GM21529 (cell line): ENCODE data around the gene FRY.

Experiments
- ATAC-seq: cut with Tn5 transposase; IDR thresholded peaks from one replicate; pipeline ENCODE4 v1.9.1; 2021; ENCODE audit not compliant: unreplicated experiment

Gene FRY

DNA sequence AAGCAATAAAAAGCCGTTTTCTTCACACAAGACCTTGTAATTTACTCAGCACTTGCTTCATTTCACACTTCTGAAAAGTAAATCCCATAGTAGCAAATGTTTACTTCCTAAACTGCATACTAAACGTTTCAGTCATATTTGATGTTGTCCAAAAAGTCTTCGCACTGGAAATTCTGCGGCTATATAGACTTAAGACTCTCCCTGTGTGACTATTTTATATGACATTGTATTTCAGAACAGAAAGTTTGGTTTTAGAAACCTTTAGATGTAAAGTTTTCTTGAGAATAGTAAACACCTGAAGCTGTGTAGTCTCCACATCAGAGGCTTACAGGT is 254.0 kb downstream of the FRY start:
- no peak for ATAC-seq

DNA sequence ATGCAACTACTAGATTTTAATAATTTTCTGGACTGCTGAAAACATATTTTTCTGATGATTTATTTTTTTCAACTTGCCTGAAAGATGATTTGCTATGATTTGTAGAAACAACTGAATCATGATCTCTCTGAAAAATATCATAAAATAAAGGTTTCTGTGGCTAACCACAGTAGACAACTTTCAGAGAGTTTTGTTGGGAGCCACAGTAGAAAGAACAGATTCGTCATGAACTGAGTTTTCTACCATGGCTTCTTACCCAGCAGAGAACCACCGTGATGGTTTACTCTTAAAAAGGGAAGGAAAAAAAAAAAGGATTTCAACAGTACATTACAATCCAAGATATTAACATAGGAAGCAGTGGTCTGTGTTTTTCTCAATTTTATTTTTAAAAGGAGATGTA is 265.6 kb downstream of the FRY start:
- no peak for ATAC-seq

DNA sequence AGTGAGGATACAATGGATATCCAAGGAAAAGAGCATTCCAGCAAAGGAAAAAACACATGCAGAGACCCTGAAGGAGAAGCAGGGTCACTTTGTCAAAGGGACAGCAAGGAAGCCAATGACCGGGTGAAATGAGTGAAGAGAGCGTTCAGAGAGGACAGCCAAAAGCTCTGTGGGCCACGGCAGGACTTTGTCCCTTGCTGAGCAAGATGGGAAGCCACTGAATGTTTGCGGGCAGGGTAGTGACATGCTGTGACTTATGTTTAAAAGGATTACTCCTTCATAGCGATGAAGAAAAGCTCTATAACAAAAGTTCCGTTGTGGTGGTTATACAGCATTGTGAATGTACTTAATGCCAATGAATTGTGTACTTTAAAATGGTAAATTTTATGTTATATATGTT is 267.1 kb downstream of the FRY start:
- no peak for ATAC-seq

- no peak for ATAC-seq
Observed at GRCh38 chr13:32299893-32300292, 268.3 kb downstream of the FRY start.

DNA sequence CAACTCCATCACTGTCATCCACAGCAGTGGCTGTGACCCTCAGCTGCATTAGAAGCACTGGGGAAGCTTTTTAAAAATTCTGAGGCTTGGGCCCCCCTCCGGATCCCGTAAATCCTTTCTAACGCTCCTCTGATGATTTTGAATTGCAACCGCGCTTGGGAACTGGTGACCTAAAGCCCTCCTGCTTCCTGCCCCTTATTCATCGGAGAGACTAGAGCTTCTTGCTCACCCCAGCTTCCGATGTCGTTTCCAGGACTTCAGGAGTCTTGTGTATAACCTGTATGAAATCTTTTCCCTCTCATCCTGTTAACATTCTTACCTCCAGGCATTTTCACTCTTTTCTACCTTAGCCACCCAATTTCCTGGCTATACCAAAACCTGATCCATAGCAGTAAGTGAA is 268.8 kb downstream of the FRY start:
- no peak for ATAC-seq

DNA sequence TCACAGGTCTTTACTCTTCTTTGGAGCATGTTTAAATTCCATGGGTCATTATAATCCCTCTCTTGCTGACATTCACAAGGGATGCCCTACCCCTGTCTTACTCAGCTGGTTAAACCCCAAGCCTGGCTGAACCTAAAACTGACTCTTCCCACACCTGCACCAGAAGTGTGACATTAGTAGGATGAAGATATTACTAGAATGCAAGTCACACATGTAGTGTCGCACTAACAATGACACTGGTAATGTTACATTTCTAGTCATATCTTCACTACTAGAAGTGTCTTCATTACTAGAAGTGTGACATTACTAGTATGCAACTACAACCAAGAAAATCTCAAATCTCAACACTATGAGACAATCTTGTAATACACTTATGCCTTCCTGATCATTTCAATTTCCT is 269.3 kb downstream of the FRY start:
- ATAC-seq: no peak

DNA sequence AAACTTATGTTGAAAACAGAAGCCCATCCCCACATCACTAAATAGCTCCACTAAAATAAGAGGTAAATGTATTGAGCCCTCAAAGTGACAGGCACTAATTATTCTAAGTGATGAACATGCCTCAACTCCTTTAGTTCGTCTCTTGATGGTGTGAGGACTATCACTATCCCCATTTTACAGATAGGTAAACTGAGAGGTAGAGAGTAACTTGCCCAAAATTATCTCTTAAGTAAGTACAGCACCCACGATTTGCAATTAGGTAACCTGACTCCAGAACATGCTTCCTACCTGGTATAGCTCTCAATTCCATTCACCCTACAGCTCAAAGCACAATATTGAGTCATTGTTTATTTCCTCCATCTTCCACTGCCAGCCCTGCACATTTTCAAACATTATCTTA is 270.9 kb downstream of the FRY start:
- ATAC-seq: no peak

- no peak for ATAC-seq
Observed at GRCh38 chr13:32305646-32306045, 274.1 kb downstream of the FRY start.

DNA sequence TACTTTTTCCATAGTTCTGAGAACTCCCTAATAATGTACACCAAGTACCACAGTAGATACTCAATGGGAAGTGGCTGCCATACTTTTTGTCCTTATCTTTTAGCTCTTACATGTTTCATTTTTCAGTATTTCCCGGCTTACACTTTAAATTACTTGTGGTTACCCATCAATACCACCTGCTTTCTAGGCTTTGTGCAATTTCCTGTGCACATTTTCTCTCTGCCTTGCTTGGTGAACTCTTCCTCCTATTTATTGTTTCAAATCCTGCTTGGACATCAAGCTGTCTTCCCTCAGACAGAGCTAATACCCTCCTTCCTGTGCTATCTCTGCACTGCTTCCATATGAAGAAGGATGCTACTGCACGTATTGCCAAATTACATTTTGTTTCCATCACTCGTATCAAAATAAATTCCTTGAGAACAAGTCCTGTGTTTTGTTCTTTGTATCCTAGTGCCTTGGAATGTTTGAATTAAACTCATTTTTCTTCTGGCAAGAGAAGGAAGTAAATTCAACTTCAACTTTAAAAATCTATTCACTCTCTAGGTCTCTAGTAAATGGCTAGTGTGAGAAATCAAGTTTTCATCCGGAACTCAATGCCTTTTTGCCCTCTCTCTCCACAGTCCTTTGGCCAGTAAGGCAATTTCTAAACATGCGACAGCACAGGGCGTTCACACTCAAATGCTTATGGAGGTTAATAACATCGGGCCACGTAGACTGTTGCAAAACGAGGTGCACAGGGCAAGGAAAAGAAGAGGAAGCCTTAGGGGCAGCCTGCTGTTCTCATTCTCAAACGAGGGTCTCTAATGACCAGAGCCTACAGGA is 277.9 kb downstream of the FRY start:
- ATAC-seq: no peak

DNA sequence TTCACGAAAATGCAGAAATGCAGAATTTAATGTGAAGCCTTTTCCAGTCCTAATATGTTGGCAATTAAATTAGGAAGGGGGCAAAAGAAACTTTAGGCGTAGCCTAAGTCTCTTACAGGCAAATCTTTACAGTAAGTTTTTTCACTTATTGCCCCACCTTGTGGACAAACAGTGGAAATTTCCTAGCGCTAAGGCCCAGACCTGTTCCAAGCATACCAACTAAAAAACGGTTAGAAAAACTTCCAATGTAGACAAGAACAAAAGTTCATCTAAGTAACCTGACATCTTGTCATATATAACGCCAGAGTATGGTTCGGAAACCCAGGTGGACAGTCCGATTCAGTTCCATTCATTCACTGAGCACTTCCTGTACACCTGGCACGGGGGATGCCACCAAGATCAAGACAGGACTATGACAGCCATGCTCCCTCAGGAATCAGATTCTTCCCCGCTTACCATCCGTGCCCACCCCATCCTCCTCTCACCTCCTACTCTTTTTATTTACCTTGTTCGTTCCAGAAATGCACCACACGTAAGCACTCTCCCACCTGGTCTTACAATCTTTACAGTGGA is 278.6 kb downstream of the FRY start:
- ATAC-seq: peak; percentile 68

DNA sequence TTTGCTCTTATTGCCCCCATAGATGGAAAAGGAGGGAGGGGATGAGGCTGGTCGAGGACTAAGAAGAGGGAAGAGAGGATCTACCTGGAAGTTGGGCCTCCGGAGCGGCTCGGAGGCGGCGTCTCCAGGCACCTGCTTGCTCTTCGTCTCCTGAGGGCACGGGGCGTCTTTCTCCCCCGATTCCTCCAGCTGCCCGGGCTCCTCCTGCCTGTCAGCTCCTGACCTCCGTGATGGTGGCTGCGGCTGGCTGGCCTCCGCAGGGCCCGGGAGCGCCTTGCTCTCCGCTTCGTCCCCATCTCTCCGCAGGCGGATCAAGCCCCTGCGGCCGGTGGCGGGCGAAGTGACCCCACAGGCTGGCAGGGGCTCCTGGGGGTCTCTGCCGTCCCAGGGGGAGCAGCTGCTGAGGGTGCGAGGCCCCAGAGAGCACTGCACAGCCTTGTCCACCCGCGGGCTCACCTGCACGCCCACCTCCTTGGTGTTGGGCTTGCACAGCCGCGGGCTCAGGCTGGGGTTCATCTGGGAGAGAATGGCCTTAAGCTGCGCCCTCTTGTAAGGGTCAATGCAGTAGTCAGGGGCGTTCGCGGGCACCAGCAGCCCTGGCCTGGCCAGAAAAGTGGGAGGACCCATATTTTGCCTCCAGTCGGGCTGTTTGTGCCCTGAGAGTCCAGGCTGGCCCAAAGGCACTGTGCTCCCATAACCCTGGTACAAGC is 279.8 kb downstream of the FRY start:
- no peak for ATAC-seq

GRCh38 chr13:32314271-32315237 is 283.0 kb downstream of the FRY start:
- peak; percentile 11 for ATAC-seq

GRCh38 chr13:32315238-32316027 is 283.9 kb downstream of the FRY start, which contains the start of the genes BRCA2 and ZAR1L:
Gene BRCA2, plus strand, starts transcription at chr13:32315508. Its CDS starts 953 bp downstream, at chr13:32316461.
Gene ZAR1L, minus strand, starts transcription at chr13:32315363. Its CDS starts 3,438 bp downstream, at chr13:32311925.
- ATAC-seq: peak; percentile 95

- peak; percentile 52 for ATAC-seq
Observed at GRCh38 chr13:32316028-32316339, 284.4 kb downstream of the FRY start.

DNA sequence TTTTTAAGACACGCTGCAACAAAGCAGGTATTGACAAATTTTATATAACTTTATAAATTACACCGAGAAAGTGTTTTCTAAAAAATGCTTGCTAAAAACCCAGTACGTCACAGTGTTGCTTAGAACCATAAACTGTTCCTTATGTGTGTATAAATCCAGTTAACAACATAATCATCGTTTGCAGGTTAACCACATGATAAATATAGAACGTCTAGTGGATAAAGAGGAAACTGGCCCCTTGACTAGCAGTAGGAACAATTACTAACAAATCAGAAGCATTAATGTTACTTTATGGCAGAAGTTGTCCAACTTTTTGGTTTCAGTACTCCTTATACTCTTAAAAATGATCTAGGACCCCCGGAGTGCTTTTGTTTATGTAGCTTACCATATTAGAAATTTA is 284.9 kb downstream of the FRY start:
- ATAC-seq: no peak

DNA sequence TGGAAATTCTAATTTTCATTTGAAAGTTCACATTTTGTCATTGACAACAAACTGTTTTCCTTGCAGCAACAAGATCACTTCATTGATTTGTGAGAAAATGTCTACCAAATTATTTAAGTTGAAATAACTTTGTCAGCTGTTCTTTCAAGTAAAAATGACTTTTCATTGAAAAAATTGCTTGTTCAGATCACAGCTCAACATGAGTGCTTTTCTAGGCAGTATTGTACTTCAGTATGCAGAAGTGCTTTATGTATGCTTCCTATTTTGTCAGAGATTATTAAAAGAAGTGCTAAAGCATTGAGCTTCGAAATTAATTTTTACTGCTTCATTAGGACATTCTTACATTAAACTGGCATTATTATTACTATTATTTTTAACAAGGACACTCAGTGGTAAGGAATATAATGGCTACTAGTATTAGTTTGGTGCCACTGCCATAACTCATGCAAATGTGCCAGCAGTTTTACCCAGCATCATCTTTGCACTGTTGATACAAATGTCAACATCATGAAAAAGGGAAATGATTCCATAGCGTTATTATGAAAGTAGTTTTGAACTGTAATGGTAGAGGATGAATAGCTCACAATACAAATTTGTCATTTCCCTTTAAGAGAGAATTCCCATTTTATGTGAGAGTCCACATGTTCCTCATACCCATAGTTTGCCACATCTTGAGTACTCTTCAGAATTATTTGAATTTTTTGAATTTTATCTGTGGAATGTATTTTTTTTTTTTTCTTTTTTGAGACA is 286.3 kb downstream of the FRY start:
- ATAC-seq: no peak

DNA sequence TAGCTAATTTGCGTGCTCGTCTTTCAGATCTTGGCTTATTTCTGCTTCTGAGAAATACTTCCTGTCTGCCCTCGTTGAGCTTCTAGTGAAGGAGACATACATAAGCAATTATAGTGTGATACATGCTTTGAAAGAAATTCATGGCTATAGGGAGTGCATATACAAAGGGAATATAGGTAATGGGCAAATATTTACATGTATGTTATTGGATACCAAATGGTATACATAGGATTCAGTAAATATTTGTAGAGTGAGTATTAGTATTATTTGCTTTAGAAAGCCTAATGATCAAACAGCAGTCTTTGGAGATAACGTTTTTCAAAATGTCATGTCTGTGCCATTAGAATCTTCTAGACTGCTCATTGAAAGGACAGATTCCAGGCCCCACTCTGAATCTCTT is 289.0 kb downstream of the FRY start:
- no peak for ATAC-seq

DNA sequence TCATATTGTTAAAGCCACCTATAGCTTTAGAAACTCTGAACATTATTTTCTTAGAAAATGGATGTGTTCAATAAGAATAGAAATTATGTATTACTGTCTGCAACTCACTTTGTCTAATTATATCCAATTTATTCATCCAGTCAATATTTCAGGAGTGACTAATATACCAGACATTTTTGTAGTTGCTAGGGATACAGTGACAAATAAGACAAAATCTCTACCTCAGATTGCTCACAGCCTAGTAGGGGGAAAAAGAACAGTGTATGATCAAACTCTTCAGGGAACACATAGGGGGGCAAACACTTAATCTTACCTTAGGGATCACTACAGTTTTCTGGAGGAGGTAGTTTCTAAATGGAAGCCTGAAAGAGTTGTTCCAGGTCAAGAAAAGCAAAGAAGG is 292.3 kb downstream of the FRY start:
- no peak for ATAC-seq

DNA sequence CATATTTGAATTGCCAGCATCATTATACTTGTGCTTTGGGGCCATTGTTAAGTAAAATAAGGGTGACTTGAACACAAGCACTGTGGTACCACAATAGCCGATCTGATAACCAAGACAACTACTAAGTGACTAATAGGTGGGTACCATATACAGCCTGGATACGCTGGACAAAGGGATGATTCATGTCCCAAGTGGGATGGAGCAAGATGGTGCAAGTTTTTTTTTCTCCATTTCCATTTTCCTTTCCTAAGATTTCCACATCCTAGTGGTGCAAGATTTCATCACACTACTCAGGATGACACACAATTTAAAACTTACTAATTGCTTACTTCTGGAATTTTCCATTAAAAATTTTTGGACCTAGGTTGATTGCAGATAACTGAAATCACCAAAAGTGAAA is 298.9 kb downstream of the FRY start:
- no peak for ATAC-seq

DNA sequence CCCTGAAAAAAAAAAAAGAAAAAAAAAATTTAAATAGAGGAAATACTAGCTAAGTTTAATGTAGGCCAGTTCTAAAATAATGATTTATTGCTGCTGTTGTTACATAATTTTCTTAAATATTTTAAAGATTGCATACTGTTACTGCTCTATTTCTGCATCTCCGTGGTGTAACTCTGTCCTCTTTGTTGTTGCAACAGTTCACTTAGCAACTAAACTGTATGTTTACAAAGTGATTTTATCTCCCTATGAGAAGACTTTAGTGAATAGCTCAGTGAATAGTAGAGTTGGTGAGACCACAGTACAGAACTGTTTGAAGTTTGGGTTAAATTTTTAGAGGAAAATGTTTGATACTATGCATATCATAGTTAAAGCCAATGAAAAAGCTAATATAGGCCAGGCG is 303.1 kb downstream of the FRY start:
- ATAC-seq: no peak
